HepG2 (cell line): ENCODE data around the gene IL16. TPM values are rescaled to one million over a fixed set of nuclear protein-coding genes. Genes with fewer than 3 reads are reported as not detected.

Experiments used
- ATAC-seq: fragments of 200-7000 bp; cut with Tn5 transposase; 3 replicates; pipeline ENCODE4 v1.9.1; 2020; ENCODE audit warnings: mild to moderate bottlenecking, moderate library complexity
- BruUV-seq: library from RNA; stranded (reverse); fragments of 400-500 nt; replicated peaks from 2 replicates; lab custom pipeline; 2021; lab: Mats Ljungman, UMichigan
- CTCF ChIA-PET: fragments of 300-600 bp; formaldehyde crosslinking; extraction: SDS; loops from one replicate; lab custom pipeline; 2021; ENCODE audit warnings: low total read pairs, inconsistent platforms, low intra/inter-chr PET ratio; lab: Yijun Ruan, JAX
- POLR2A ChIA-PET: fragments of 350-600 bp; sonication (Branson Sonifier 250); formaldehyde crosslinking; loops from one replicate; lab custom pipeline; 2020; ENCODE audit warnings: antibody characterized with exemption, inconsistent platforms; lab: Yijun Ruan, JAX
- DNase-seq: peaks from one replicate; pipeline ENCODE4 v3.0.0-alpha.2; 2015; ENCODE audit warnings: low spot score
- FAIRE-seq: peaks from 3 replicates; lab custom pipeline; 2011; peaks lifted over from hg19 to GRCh38; lab: Jason Lieb, UNC
- H2AFZ ChIP-seq: one replicate; pipeline ENCODE4 v1.6.1; 2011; ENCODE audit warnings: low read length, inconsistent platforms
- H3K27ac ChIP-seq: fragments of 300-600 bp; 3 replicates; pipeline ENCODE4 v1.8.0; 2011; ENCODE audit warnings: mixed run types, mild to moderate bottlenecking, mixed read lengths, low read length, inconsistent platforms; ENCODE audit not compliant: insufficient read depth; ENCODE audit errors: extremely low read length
- H3K27me3 ChIP-seq, 2 experiments: fragments of 200-600 bp in 1 of 2; 2 replicates in 1 of 2; 3 replicates in 1 of 2; pipeline versions ENCODE4 v1.6.0 to v1.8.0; 2011; ENCODE audit warnings: low read length in 2 of 2, mild to moderate bottlenecking in 2 of 2, moderate library complexity in 2 of 2, inconsistent platforms in 1 of 2; ENCODE audit not compliant: insufficient read depth in 2 of 2, control insufficient read depth in 1 of 2
- H3K36me3 ChIP-seq, 2 experiments: fragments of 200-600 bp in 1 of 2; replicated peaks in 1 of 2; 2 replicates in 1 of 2; 3 replicates in 1 of 2; pipeline versions ENCODE4 v1.5.1 to v1.8.0; 2011; ENCODE audit warnings: low read length in 2 of 2, inconsistent platforms in 1 of 2; ENCODE audit not compliant: insufficient read depth in 2 of 2, control insufficient read depth in 1 of 2
- H3K4me1 ChIP-seq: 2 replicates; pipeline ENCODE4 v1.5.1; 2012; ENCODE audit warnings: low read length, inconsistent platforms; ENCODE audit not compliant: insufficient read depth
- H3K4me2 ChIP-seq: 2 replicates; pipeline ENCODE4 v1.6.0; 2011; ENCODE audit warnings: low read depth, low read length, inconsistent platforms
- H3K4me3 ChIP-seq, 3 experiments: fragments of 200-600 bp in 1 of 3; sonication (generic), shearing (Covaris generic) in 1 of 3; replicated peaks in 1 of 3; 2 replicates each; pipeline ENCODE4 v1.5.1; 2011 to 2016; ENCODE audit warnings: low read length in 3 of 3, inconsistent platforms in 2 of 3, low read depth in 2 of 3, mild to moderate bottlenecking in 2 of 3, control low read depth in 1 of 3, mixed read lengths in 1 of 3; ENCODE audit not compliant: insufficient read depth in 1 of 3
- H3K79me2 ChIP-seq: one replicate; pipeline ENCODE4 v1.6.1; 2011; ENCODE audit warnings: low read length, inconsistent platforms; ENCODE audit not compliant: insufficient read depth
- H3K9ac ChIP-seq: 2 replicates; pipeline ENCODE4 v1.6.0; 2011; ENCODE audit warnings: mild to moderate bottlenecking, low read depth, low read length, inconsistent platforms; ENCODE audit not compliant: insufficient read depth
- H3K9me3 ChIP-seq: 2 replicates; pipeline ENCODE4 v1.5.1; 2012; ENCODE audit warnings: mild to moderate bottlenecking, low read length
- H4K20me1 ChIP-seq: 2 replicates; pipeline ENCODE4 v1.6.0; 2011; ENCODE audit warnings: inconsistent platforms, mild to moderate bottlenecking, low read length, moderate library complexity; ENCODE audit not compliant: insufficient read depth
- EHMT2 ChIP-seq: fragments of 200-600 bp; sonication (generic); IDR thresholded peaks from 2 replicates; pipeline ENCODE4 v1.7.0; 2017; ENCODE audit warnings: antibody characterized with exemption, low read depth, low read length, borderline replicate concordance
- EZH2 ChIP-seq: conservative IDR thresholded peaks from 2 replicates; pipeline ENCODE4 v1.6.1; 2012; ENCODE audit warnings: mild to moderate bottlenecking, low read depth, low read length, moderate library complexity
- GABPA ChIP-seq, 2 experiments: IDR thresholded peaks; 2 replicates each; pipeline ENCODE4 v1.6.1; 2011 to 2016; ENCODE audit warnings: low read depth in 2 of 2, low read length in 1 of 2, missing biosample characterization in 1 of 2, missing genetic modification characterization in 1 of 2
- KDM2A ChIP-seq: sonication (generic); formaldehyde crosslinking; IDR thresholded peaks from 2 replicates; pipeline ENCODE4 v1.4.0; 2020; ENCODE audit warnings: low read depth, missing genetic modification reagents, borderline replicate concordance
- MAFF ChIP-seq: IDR thresholded peaks from 2 replicates; pipeline ENCODE4 v1.6.1; 2011; ENCODE audit warnings: low read depth, low read length, improper control_type of control experiment
- STAG1 ChIP-seq: sonication (generic); formaldehyde crosslinking; IDR thresholded peaks from 2 replicates; pipeline ENCODE4 v1.4.0; 2020; ENCODE audit warnings: missing genetic modification reagents
- YEATS2 ChIP-seq: sonication (generic); formaldehyde crosslinking; IDR thresholded peaks from 2 replicates; pipeline ENCODE4 v1.4.0; 2020; ENCODE audit warnings: missing genetic modification reagents, borderline replicate concordance
- ZBTB38 ChIP-seq: sonication (generic); formaldehyde crosslinking; IDR thresholded peaks from 2 replicates; pipeline ENCODE4 v1.5.1; 2020; ENCODE audit warnings: mild to moderate bottlenecking, missing genetic modification reagents
- ZNF441 ChIP-seq: sonication (generic); formaldehyde crosslinking; IDR thresholded peaks from 2 replicates; pipeline ENCODE4 v1.7.0; 2021; ENCODE audit warnings: missing genetic modification reagents, borderline replicate concordance
- ZNF652 ChIP-seq: IDR thresholded peaks from 2 replicates; pipeline ENCODE4 v1.6.1; 2016; ENCODE audit warnings: low read depth, borderline replicate concordance
- ZNF703 ChIP-seq: sonication (generic); formaldehyde crosslinking; IDR thresholded peaks from 2 replicates; pipeline ENCODE4 v1.5.1; 2020; ENCODE audit warnings: missing genetic modification reagents, mild to moderate bottlenecking, moderate library complexity, borderline replicate concordance
- WGBS: methylation state at CpG from one replicate; pipeline ENCODE4 v1.1.6; 2017; ENCODE audit warnings: low lambda C conversion rate; 5-methylcytosine and 5-hydroxymethylcytosine counted together
- in situ Hi-C: cut with HindIII; loops from 2 replicates; pipeline ENCODE4 v1.10.0; 2017; ENCODE audit warnings: low pct_unique_long_range_greater_than_20kb; ENCODE audit not compliant: extremely low pct_ligation_motif_present
- intact Hi-C: fragments of 100-400 bp; cut with micrococcal nuclease; formaldehyde crosslinking; loops from one replicate; pipeline ENCODE4 v1.10.0; 2022; ENCODE audit not compliant: unreplicated experiment
- polyA plus RNA-seq, 8 experiments: library from polyadenylated mRNA; depleted of rRNA in 3 of 8; stranded (reverse) in 7 of 8; unstranded in 1 of 8; fragments of >200 nt; fragmentation: Illumina TruSeq in 4 of 8; extraction: Trizol in 4 of 8; gene quantifications; 2 replicates each; pipeline versions ENCODE4 v1.2.1 to v1.2.3, GENCODE V29; 2011 to 2016; ENCODE audit warnings: low read depth in 4 of 8, missing spikeins in 1 of 8, mixed read lengths in 1 of 8; ENCODE audit not compliant: insufficient read depth in 1 of 8
- total RNA-seq, 5 experiments: library from RNA; depleted of rRNA; stranded (reverse); fragments of >200 nt; fragmentation: Illumina TruSeq; extraction: Trizol; gene quantifications; 2 replicates each; pipeline ENCODE4 v1.2.3, GENCODE V29; 2016; ENCODE audit warnings: low read depth in 1 of 5

The IL16 gene
- total and polyA plus RNA-seq, 2 of the 13 experiments (the other 11 are each of a cell fraction or from before 2014, with no cell fraction given), result 0.03 TPM; not detected in 1

- intact Hi-C loops (no loop called here), in situ Hi-C loops (no loop called here)
- Histone ChIP-seq H4K20me1 (no peaks in the 10 kb centered on the region), H3K9me3 (no peaks in the 10 kb centered on the region), H3K4me2 (no peak overlapping the region), H2AFZ (no peak overlapping the region), H3K9ac (no peak overlapping the region), H3K4me1 (no peaks in the 10 kb centered on the region), H3K4me3 (no peak overlapping the region), H3K79me2 (no peaks in the 10 kb centered on the region), H3K36me3 (no peaks in the 10 kb centered on the region), H3K27me3 (peaks cover 0 to 32% of the 10 kb centered on the region in 2 experiments; a peak in 2 of 5 replicates), H3K27ac (no peak overlapping the region)
- ChIA-PET POLR2A (no interaction called here), CTCF (no interaction called here)
- no TSS peak for BruUV-seq
- no peak for FAIRE-seq
- TF ChIP-seq EHMT2 (no peak), ZNF441 (CRISPR knock-in tag) (no peak), GABPA (IDR thresholded peaks at IDR 0.05; ENCODE audit: low read depth, low read length) (no peak), GABPA (CRISPR knock-in tag; IDR thresholded peaks at IDR 0.05; ENCODE audit: low read depth) (no peak), ZNF652 (no peak), ZBTB38 (CRISPR knock-in tag) (no peak), YEATS2 (CRISPR knock-in tag) (no peak), EZH2 (no peak), STAG1 (no peak), ZNF703 (no peak), MAFF (no peak), KDM2A (CRISPR knock-in tag) (no peak)
- no peak for DNase-seq
- ATAC-seq, result no peak
- 26% methylated on average over 4 of the region's 6 CpGs for WGBS
These were observed 106.0 kb downstream of the IL16 start for GRCh38 chr15:81302701-81303109.
